A549 treated with Mapracorat at 1 μM for 4 hours (cell line): ENCODE data around the gene RPL7A. TPM values are rescaled to one million over a fixed set of nuclear protein-coding genes. Genes with fewer than 3 reads are reported as not detected.

Source experiments
- total RNA-seq: library from RNA; stranded (reverse); fragments of 200-300 nt; extraction: Qiagen RNA extraction; gene quantifications from 5 replicates; pipeline ENCODE4 v1.2.3, GENCODE V29; 2022

RPL7A gene
- total RNA-seq = 3,324 to 3,521 TPM (median 3,436 TPM) in 5 replicates

GRCh38 chr9:133347985-133348717 lies at the start of gene RPL7A, which contains the start of gene MED22:
Gene RPL7A (plus strand): TSS chr9:133348218. CDS start chr9:133348244, 26 bp downstream.
Gene MED22 (minus strand): TSS chr9:133348131. CDS start chr9:133346662, 1,469 bp downstream.

GRCh38 chr9:133335924-133336811 lies 11.8 kb upstream of the RPL7A start, which contains the start of gene SURF6:
Gene SURF6 (minus strand): TSS chr9:133336188. CDS start chr9:133336132, 56 bp downstream.

GRCh38 chr9:133356391-133357091 lies 8.5 kb downstream of the RPL7A start, which contains the start of the genes SURF1 and SURF2:
Gene SURF1 (minus strand): TSS chr9:133356487. CDS start chr9:133356453, 34 bp downstream.
Gene SURF2 (plus strand): TSS chr9:133356550. CDS start chr9:133356593, 43 bp downstream.

GRCh38 chr9:133375724-133376654 lies 28.0 kb downstream of the RPL7A start, which contains the start of the genes STKLD1 and SURF4:
Gene STKLD1 (plus strand): TSS chr9:133376366. CDS start chr9:133376474, 108 bp downstream.
Gene SURF4 (minus strand): TSS chr9:133376060. CDS start chr9:133375969, 91 bp downstream.

Other genes with a start within 250 kb of the RPL7A start
- 21.9 to 32.7 TPM (median 28.9 TPM) in 5 replicates for gene RALGDS, start 227.0 kb upstream of the RPL7A start, total RNA-seq
- gene GBGT1, start 184.3 kb upstream of the RPL7A start, total RNA-seq = 1.4 to 3.5 TPM (median 2.1 TPM) in 5 replicates
- not detected in 5 replicates for gene OBP2B, start 139.0 kb upstream of the RPL7A start, total RNA-seq
- not detected in 5 replicates for gene ABO, start 73.0 kb upstream of the RPL7A start, total RNA-seq
- 19.3 to 31.1 TPM (median 26.5 TPM) in 5 replicates for gene SURF6, start 12.0 kb upstream of the RPL7A start, total RNA-seq
- 20.7 to 33.2 TPM (median 30.3 TPM) in 5 replicates for gene MED22, start 87 bp upstream of the RPL7A start, total RNA-seq
- gene SURF1, start 8.3 kb downstream of the RPL7A start, total RNA-seq = 37.5 to 46.5 TPM (median 44.6 TPM) in 5 replicates
- 41.3 to 54.5 TPM (median 43.0 TPM) in 5 replicates for gene SURF2, start 8.3 kb downstream of the RPL7A start, total RNA-seq
- 176 to 200 TPM (median 199 TPM) in 5 replicates for gene SURF4, start 27.8 kb downstream of the RPL7A start, total RNA-seq
- gene STKLD1, start 28.1 kb downstream of the RPL7A start, total RNA-seq = 0.90 to 1.7 TPM (median 1.1 TPM) in 5 replicates
- gene REXO4, start 69.8 kb downstream of the RPL7A start, total RNA-seq = 29.6 to 38.4 TPM (median 33.0 TPM) in 5 replicates
- gene ADAMTS13, start 74.1 kb downstream of the RPL7A start, total RNA-seq = 0.42 to 0.64 TPM (median 0.49 TPM) in 5 replicates
- gene CACFD1, start 111.8 kb downstream of the RPL7A start, total RNA-seq = 3.4 to 4.9 TPM (median 4.8 TPM) in 5 replicates
- gene SLC2A6, start 130.9 kb downstream of the RPL7A start, total RNA-seq = 13.2 to 22.2 TPM (median 21.4 TPM) in 5 replicates
- not detected in 5 replicates for gene MYMK, start 176.7 kb downstream of the RPL7A start, total RNA-seq
- gene ADAMTSL2, start 186.5 kb downstream of the RPL7A start, total RNA-seq = not detected in 5 replicates